Activated CD4-positive, CD25-positive, alpha-beta regulatory T cell treated with anti-CD3 and anti-CD28 coated beads, Interleukin-2, amount 50 U/mL, for 16 hours (primary cell): ENCODE measurements around the gene DLK1.

Experiments
- DNase-seq: peaks from one replicate; pipeline ENCODE4 v3.0.0-alpha.2; 2020; ENCODE audit warnings: low read depth, low spot score

Gene DLK1

DNA sequence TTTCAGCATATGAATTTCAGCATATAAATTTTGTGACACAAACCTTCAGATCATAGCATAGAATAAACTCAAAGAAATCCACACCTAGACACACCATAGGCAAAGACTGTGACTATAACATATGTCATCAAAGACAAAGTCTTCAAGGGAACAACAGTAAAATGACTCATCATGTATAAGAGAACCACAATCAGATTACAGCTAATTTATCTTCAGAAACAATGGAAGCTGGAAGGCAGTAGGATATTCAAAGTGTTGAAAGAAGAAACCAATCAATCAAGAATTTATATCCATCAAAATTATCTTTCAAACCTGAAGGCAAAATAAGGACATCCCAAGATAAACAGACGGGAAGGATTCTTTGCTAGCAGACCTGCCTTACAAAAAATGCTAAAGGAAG is 29.0 kb downstream of the DLK1 start:
- no peak for DNase-seq

DNA sequence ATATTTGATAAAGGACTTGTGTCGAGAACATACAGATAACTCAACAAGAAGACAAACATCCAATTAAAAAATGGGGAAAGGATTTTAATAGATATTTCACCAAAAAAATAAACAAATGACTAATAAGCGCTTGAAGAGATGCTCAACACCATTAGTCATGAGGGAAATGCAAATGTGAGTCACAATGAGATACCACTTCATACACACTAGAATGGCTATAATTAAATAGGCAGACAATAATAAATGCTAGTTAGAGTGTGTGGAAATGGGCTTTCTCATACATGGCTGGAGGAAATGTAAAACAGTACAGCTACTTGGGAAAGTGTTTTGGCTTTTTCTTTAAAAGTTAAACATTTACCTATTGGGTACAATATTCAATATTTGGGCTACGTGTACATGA is 34.8 kb downstream of the DLK1 start:
- no peak for DNase-seq

DNA sequence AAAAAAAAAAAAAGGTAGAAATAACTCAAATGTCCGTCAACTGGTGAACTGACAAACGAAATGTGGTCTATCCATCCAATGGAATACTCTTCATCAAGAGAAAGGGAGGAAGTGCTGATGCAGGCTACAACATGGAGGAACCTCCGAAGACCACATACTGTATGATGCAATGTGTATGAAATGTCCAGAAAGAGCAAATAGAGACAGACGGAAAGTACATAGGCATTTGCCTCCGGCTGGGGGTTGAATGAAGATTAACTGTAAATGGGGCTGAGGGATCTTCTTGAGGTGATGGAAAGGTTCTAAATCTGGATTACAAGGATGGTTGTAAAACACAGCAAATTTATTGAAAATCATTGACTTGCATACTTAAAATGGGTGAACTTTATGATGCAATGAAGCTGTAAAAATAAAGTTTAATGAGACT is 35.4 kb downstream of the DLK1 start:
- DNase-seq: no peak

DNA sequence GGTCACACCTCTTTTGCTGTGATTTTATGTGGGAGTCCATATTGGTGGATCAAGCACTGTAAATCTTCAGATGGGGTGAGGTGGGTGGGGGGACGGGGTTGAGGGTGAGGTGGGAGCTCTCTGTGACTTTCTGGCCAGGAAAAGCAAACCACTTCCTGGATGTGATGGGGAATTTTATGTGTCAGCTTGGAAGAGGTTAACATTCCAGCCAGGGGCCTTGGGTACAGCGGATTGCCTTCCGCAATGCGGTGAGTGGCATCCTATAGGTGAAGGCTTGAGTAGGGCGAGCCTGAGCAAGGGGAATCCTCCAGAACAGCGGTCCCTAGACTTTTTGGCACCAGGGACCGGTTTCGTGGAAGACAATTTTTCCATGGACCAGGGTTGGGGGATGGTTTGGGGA is 36.2 kb downstream of the DLK1 start:
- no peak for DNase-seq

DNA sequence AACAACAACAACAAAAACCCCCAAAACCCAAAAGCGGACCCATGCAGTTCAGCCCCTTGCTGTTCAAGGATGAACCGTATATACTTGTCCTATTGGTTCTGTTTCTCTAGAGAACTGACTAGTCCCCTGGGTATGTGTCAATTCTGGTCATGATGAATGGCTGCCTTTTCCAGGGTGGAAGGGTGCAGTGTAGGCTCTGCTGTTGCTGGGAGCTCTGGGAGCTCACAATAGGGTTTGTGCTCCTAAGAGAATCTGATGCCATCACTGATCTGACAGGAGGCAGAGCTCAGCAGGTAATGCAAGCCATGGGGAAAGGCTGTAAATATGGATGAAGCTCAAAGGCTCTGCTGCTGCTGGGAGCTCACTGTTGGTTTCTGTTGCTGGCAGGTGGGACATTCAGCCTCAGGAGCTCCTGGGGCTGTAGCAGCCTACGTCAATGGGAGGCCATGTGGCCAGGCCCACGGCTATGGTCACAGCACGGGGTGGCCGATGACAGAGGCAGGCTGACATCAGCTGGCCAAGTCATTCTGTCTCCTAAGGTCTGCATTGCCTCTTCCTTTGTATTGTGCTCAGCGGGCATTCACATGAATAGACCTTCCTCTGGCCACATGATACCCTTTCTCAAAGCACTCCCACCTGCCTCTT is 37.9 kb downstream of the DLK1 start:
- no peak for DNase-seq

DNA sequence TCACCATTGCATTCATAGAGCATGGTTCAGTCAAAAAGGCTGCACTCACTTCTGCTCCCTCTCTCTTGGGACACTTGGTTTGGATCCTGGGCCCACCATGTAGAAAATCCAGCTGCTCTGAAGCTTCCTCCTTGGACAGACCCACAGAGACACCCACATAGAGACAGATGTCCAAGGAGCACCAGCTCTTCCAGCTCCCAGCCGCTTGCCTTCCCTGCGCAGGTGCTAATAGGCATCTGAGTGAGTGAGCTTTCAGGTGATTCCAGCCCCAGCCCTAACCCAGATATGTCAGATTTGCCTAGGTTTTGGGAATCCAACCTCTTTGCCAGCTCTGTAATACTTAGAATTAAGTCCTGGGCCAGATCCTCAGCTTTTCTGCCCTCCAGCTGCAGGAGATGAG is 38.6 kb downstream of the DLK1 start:
- no peak for DNase-seq

DNA sequence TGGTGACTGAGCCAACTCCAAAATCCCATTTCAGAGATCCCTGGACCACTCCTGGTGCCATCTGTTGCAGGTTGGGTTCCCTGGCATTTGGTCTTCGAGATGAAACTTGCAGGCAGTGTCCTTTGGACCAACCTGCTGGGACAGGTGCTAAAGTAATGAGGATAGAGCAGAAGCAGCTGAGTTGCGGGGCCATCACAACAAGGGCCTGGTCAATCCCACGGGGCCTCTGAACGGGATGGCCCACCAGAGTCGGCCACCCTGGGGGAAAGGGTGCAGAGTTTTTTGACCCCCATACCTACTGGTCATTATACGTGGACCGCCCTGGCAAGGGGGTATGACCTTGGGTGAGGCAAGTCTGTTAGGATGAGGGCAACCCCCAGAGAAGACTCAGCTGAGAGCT is 39.3 kb downstream of the DLK1 start:
- DNase-seq: no peak

DNA sequence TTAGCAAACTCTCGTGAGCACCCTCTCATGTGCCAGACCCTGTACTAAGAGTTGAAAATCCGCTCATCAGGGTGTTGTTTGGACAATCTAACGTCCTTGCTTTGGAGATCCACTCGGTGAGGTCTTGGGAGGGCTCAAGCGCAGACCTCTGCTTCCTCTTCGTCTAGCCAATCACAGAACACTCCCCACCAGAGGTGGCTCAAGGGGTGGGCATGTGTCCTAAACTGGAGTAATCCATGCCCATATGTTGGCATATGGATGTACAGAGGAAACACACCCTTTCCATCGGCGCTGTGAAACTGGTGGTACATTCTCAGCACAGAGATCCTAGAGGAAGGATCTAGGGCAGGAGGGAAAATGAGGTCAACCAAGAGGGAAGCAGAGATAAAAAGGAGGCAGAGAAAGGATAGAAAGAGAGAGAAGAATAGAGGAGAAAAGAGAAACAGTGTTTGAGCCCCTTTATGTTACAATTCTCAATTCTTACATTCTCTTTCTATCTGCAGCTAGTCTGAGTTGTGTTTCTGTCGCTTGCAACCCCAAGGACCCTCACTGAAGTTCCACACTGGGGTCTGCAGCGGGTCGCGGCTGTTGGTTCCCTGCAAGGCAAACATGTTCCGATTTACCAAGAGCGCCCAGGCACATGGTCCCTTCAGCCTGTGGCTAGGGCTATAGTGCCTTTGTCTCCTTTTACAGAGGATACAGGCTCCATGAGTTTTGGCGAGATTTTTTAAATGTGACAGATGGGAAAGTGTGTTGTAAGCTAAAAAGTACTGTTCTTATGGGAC is 40.5 kb downstream of the DLK1 start:
- no peak for DNase-seq

DNA sequence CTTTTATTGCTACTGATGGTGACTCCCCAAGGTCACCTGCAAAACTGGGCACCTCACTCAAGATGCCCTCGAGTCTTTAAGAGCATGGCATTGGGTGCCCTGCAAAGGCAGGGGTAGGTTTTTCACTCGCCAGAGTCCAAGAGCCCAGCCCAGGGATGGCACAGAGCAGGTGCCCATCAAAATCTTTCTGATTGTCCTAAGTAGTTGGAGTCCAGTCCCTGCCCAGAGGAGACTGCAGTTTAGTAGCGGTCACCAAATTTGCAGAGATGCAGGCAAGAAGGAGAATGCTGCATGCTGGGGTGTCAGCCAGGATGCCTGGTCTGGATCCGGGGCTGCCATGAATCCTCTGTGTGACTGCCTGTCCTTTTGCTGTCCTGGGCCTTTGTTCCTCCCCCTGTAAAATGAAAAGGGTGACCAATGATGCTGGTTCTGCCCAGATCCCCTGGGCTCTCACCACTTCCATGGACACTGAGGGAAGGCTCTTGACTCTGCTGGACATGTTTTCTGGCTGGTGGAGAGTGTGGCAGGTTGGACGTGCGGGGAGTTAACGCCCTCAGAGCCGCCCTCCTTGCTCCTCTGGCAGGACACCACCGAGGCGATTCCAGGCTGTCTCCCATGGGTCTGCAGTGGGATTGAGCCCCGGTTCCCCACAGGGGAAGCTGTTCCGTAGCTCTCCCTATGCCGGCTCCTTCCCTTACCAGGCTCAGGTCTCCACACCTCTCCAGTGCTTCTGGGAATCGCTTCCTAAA is 41.3 kb downstream of the DLK1 start:
- DNase-seq: no peak

DNA sequence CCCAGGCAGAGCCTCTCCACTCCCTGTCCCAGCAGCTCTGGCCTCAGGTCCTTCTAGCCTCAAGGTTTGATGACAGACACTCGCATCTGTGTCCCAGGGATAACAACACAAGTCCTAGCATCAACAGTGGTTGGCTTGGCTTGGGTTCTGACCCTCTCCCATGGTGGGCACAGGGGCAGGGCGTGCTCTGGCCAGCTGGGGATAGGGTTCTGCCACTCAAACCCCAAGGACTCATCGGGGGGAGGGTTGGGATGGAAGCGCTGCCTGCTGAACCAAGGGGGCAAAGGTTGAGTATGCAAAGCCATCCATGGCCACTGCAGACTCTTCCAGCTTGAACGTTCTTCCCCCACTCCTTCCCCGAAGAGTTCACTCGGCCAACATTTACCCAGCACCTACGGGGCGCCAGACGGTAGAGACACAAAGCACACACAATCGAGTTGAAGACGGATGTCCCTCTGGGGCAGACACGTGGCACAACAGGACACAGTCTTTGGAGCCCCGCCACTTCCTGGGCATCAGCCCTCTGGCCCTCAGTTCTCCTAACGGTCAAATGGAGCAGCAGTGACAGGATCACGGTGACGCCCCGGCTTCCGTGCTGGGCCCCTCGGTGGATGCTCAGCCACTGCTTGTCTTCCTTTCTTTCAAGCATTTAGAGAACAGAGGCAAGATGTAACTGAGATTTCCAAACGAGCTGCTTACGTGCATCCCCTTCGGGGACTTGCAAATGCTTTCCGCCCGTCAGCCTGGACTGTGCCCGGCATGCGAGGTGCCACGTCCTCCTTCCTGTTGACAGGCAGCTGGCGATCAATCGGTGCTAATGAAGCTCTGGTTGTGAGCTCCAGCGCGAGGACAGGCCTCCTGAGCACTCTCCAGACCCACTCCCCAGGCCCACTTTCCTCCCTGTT is 42.6 kb downstream of the DLK1 start:
- DNase-seq: no peak

DNA sequence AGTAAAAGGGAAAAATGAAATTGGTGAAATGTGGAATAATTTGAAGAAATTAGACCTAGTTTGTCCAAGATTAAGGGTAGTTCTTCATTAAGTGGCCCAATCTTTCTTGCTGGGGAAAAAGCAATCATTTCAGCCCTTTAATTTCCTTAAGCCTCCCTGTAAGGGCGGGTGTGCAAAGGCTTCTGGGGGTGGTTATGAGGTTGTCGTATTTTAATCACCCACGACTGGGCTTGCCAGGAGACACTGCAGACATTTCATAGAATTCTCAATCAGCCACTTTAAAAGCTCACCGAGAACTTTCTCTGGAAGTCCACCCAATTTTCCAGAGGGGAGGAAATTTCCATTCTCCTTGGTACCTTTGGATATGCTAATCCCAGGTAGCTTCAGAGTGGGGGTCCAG is 43.4 kb downstream of the DLK1 start:
- DNase-seq: no peak

DNA sequence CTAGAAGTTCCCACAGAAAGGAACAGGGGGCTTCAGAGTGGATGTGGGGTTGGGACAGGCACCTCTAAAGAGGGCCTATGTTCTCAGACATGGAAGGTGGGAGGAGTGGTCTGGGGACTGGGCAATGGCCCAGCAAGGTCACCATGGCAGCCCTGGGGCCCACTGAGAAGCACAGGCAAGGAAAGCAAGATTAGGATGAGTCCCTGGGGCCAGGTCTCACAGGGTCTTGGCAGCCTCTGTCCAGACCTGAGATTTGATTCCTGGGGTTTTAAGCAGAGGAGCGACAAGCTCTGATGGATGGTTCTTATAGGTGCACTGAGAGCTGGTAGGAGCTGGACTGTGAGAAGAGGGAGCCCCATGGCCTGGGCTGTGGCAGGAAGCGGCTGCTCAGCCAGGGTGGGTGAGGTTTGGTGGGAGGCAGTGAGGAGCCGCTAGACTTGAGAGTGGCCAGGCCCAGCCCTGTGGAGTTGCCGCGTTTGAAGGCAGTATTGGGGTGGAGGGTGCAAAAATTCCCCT is 44.0 kb downstream of the DLK1 start:
- DNase-seq: no peak

DNA sequence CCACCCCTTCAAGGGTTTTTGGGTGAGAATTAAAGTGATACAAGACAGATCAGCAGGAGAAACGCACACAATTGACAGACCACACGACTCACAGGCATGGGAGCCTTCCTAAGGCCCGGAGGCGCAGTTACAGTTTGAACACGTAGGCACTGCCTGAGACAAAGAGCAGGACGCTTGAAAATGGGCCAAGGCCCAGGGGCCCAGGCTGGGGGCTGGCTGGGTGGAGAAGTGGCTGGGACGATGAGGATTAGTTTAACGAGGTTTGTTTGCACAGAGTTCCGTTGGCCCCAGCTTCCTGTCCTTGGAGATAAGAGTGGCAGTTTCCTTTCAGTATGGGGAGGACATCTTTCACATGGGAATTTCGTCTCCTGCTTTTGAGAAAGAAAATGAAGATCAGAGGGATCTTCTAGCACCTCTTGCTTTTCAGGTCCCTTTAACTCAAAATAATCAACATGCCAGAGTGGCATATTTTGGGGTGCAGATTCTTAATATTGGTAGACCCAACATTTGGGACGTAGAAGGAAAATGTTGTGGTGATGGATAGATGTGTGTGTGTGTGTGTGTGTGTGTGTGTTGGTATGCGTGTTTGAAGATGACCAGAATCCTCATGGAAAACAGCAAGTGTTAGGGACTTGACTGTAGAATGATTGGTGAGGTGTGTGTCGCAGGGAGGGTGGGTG is 44.6 kb downstream of the DLK1 start:
- DNase-seq: no peak

DNA sequence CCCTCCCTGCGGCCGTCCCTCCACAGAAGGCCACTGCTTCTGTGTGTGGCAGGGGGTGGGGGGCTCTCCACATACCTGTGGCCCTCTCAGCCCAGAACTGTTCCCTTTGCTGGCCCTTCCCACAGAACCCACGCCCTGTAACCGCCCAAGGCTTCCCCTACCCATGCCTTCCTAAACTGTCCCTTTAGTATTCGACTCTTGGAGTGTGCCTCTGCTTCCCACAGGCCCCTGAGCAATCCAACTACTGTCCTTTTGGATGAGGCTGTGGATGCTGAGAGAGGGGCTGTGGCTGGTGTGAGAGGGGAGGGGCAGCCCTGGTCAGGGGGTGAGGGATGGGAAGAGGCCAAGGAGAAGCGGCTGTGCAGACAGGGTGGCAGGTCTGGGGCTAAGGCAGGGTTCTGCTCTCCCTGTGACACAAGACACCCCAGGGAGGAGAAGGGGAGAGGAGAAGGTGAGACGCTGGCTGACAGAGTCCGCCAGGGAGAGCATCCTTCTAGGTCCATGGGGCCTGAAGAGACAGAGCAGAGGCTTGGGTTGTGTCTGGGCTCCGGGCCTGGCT is 46.0 kb downstream of the DLK1 start:
- no peak for DNase-seq

DNA sequence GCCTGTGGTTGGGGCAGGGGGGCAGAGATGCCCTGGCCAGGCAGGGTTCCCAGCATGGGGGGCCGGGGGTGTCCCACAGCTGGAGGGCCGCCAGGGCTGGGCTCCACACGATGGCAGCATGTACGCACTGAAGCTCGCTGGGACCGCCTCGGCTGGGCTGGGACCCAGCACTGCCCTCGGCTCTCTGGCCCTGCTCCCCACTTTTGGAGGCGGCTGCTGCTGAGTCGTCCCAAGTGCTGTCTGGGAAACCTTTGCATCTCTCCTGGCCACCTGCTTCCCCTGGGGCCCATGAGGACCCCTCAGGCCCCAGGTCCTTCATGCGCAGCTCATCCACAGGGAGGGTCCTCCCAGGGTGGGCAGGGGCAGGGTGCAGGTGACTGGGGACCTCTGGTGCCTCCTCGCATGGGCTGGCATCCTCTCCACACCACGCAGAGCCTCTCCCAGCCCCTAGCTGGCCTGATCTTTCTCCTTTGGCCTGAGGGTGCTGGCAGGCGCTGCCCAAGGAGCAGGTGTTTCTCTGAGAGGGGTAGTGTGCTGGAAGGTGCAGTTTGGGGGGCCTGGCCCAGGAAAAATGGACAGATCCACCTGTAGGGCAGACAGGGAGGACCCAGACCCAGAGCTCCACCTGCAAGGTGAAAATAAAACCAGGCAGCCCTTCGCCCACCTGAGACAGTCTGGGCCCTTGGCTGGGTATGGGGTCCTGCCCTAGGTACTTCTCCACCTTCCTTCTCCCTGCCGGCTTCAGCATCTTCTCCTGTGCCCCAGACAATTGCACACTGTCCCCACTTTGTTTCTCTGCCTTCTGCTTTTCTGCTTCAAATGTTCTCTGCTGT is 46.9 kb downstream of the DLK1 start:
- no peak for DNase-seq

DNA sequence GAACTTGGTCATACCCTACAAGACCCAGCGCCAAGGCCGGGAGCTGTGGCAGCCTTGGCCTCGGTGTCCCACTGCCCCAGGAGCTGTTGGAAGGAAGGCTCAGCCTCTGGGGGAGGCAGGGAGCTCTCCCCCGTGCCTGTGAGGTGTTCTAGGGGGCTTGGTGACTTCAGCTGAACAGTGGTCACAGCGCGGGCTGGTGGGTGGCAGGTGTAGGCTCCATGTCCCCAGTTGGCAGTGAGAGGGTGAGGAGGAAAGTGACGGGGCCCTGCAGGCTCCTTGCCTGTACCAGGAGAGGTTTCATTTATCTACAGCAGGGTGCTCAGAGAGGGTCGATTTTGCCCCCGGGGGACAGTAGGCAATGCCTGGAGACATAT is 47.5 kb downstream of the DLK1 start:
- no peak for DNase-seq

DNA sequence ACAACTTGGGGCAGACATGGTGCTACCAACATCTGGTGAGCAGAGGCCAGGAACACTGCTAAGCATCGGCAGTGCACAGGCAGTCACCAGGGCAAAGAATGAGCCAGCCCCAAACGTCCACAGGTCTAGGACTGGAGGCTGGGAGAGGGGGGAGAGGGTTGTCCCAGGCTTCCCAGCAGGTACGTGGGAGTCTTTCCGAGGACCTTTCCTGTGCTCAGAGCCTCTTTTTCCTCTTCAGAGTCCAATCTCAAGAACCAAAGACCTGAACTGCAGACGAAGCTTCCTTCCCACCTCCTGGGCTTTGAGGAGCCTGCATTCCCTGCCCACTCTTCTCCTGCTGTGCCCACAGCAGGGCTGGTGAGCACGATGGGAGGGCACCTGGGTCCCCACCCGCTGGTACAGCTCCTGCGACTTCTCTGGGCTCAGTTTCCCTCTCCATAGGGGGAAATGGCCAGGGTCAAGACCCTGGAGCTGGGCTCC is 48.7 kb downstream of the DLK1 start:
- no peak for DNase-seq

DNA sequence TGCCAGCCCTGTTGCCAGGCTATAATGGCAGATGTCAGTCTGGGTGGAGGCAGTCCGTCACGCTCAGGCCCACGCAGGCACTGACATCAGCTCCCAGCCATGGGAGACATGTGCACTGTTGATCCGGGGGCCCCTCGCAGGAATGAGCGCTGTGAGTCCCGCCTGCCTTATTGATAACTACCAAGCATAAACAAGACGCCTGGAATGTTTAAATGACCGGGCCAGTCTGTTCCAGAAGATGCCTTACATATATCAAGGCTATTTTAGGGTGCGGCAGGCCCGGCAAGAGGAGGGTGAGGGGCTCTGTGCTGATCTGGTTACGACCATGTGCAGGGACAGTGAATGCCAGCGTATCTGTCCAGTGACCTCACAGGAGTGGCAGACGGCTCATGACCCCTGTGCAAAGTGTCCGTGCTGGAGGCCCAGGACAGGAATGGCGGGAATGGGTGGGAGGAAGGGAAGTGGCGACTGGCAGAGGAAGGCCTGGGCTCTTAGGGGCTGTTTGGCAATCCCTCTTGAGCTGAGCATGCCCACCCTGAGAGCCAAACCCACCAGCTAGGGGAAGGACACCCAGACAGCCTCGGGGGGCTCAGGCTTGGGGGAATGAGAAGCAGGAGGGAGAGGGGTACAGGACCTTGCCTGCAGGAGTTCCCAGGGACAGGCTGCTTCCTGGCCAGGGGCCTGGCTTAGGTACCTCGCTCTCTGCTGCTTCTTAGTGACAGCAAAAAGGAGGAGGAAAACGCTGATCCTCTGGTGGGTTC is 49.3 kb downstream of the DLK1 start:
- DNase-seq: no peak
